HG03064 (cell line): ENCODE results near the gene GALT.

Experiments used
- ATAC-seq: cut with Tn5 transposase; IDR thresholded peaks from one replicate; pipeline ENCODE4 v1.9.1; 2021; ENCODE audit warnings: low read depth; ENCODE audit not compliant: unreplicated experiment

Gene GALT

DNA sequence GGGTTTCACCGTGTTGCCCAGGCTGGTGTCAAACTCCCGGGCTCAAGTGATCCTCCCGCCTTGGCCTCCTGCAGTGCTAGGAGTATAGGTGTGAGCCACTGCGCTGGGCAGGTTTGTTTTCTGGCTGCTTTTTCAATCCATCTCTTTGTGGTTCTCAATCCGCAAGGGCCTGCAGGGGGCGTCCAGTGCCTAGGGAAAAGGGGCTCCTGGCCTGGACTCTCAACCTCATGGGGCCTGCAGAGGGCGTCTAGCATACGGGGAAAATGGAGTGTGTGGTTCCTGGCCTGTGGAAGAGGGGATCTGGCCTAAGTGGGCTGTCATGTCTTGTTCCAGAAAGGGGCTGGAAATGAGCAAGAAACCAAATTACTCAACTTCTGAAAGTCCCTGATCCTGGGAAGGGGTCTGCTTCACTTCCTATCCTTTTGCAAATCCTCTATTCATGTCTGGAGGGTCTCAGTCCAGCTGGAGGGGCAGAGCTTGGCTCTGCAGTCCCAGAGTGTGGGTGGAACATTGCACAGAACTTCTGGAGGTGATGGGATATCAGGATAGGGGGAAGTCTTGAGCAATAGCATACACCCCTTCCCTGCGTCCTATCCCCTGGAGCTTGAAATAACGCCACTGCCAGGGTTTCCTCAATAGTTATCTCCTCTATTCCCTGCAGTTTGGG, 28.7 kb downstream of the GALT start:
- ATAC-seq: no peak

DNA sequence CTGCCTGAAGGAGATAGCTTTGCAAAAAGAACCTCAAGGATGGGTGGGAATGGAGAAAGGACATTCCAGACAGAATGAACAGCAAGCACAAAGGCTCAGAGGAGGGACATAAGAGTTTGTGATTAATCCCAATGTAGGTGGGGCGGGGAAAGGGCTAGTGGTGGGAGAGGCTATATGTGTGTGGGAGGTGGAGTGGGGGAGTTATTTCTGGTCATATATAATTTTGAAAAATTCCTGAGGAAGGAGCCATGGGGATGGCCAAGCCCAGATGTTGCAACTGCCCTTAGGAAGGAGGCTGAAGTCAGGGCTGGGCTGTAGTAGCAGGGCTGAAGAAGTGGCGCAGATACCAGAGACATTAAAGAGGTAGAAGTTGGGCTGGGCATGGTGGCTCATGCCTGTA, 29.4 kb downstream of the GALT start:
- ATAC-seq: no peak

DNA sequence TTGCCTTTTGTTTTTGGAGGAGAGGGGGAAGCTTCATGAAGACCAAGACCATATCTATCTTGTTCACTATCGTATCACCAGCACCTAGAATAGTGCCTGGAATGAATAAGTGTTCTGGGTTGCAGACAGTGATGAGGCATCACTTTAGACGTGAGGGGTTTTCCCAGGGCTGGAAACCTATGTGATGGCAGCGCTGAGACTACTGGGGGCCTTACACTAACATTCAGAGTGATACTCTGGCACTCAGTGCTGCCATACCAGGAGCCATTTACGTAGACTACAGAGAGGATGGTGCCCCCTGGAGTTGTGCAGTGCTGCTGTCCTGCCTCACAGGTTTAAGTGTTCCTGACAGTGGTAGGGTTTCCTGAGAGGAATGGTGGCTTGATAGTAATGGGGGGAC, 37.7 kb downstream of the GALT start:
- ATAC-seq: no peak

DNA sequence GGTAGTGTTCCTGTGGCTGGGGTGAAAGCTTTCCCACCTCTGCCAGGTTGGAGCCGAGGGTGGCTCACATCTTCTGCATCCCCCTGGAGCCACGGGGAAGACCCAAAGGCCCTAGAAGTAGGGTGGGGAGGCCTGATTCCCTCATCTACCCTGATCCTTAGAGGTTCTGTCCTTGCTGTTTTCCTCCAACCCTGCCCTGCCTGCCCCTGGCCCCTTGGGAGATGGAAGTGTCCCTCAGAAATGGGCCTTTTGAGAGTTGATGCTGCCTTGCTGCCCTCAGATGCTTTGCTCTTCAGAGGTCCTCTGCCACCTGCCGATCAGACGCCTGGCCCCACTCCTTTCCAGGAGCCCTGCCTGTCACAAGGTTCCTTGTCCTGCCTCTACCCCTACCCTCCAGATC, 38.3 kb downstream of the GALT start:
- ATAC-seq: no peak

DNA sequence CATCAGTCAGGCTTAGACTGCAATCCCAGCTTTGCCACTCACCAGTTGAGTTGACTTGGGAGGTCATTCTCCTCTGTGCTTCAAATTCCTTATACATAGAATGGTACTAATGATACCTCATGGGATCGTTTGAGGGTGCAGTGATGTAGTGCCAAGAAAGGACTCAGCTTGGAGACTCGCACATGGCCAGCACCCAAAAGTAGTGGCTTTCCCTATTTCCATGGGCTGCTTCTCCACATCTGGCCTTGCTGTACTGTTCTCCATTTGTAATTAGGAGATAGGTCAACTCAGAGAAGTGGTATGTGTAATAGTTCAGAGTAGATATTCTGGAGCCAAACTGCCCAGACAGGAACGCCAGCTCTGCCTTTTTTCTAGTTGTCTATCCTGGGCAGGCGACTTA, 39.1 kb downstream of the GALT start:
- ATAC-seq: no peak

DNA sequence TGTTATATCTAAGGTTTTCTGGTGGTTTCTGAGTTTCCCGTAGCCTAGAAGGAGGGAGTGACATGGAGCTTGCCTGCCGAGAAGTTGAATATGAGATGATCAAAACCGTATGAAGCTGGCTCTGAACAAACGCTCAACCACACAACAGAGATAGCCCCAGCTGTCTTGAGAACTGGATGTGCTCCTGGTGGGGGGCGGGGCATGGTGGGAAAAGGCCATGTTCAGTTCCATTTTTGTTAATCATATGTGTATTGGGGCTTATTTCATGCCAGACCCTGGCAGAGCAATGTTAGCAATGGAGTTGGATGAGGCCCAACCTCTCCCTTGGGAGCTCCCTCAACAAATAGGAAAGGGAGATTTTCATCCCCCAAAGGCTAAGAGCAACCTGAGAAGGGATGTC, 39.8 kb downstream of the GALT start:
- no peak for ATAC-seq

DNA sequence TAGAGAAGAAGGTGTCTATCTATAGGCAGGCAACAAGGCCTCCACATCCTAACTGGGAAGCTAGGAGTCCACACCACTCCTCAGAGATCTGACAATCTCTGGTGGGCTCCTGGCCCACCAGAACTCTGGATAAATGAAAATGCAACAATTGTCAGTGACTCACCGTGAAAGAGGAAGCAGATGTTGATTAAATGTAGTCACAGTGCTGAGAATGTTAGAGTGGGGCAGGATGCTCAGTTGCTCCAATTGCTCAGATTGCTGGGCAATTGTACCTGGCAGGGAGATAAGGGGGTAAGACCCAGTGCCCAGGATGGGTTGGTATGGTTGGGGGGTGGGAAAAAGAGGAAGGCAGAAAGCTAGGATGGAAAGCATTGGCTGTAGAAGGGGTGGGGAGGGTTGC, 40.3 kb downstream of the GALT start:
- ATAC-seq: no peak

DNA sequence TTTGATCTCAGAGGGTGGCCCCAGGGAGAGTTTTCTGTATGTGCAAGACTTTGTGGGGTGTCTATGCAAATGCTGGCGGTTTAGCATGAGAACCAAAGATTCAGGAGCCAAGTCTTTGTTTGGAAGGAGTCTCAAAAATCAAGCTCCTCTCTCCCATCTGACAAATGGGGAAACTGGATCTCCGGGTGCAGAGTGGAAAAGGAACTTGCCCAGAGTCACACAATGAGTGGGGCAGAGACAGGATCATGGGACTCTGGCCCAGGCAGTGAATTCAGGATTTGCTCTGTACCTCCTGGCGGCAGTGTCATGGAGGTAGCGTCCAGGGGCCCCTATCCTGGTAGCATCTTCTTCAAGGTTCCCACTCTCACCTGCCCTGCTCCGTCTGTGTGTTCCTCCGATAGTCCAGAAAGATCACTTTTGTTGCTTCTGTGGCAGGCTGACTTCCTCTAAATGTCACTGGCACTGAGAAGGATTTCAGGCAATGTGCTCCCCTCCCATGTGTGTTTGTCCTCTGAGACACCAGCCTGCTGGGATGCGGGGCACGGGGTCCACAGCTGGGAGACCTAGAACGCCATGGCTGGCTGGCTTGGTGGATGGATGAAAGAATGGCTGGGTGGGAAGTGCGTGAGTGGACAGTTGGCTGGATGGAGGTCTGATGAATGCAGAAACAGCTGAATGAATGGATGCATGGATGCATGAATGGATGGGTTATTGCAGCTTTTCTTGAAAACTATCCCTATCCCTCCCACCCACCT, 41.0 kb downstream of the GALT start:
- no peak for ATAC-seq

DNA sequence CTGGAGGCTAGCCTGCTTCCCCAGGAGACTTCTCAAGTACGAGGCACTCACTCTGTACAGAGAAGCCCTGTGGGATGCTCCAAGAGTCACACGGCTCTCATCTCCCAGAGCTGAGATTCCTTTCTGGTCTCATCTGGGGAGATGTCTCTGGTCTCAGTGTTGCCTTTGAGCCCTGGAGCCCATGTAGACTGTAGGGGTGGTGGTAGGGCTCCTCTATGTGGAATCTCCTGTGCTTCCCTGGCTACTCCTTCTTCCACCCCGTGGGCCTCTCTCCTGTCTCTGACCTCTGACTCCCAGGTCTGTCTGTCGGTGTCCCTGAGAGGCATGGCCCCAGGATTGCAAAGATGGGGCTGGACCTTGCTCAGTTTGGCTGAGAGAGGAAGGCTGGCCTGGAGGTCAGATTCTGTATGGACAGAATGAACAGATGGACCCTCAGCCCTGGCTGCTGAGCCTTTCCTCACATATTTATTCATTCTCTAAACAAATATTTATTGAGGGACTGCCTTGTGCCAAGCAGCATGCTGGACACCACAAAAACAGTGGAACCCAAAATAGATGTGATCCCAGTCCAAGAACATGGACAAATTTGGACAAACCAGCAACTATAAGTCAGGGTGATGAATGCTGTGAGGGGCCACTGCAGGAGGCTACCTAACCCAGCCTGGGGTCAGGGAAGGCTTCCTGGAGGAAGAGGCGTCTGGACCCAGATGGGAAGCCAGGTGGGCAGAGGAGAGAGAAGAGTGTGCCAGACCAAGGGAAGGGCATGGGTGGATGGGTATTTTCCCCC, 42.0 kb downstream of the GALT start:
- ATAC-seq: no peak

DNA sequence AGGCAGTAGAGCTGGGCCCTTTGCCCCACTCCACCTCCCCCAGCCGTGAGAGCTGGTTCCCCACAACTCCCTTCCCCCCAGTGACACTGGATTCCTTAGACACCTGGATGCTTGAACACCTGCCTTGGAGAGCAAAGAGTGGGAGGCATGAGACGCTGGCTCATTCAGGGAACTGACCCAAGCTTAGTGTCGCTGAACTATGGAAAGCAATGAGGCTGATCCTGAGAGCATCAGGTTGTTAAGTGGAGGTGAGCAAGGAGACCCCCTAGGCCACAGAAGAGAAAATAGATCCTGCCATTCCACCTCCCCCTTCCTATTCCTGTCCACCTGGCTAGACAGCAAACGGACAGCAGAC, 42.6 kb downstream of the GALT start:
- ATAC-seq: no peak

DNA sequence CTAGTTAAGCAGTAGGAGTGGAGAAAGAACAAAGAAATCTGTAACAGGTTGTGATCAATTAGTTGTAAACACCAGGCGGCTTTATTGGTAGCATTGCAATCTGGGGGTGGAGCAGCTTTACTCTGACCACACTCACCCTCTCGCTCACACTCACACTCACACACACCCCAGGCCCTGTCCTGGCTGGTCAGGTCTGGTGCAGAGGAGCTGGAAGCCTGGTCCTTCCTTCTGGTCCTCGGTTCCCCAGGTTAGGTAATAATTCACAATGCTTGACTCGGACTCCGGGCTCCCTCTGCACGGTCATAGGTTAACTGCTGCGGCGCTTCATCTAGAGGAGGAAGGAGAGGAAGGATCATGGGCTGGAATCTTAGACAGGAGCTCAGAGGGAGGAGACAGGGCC, 43.0 kb downstream of the GALT start:
- ATAC-seq: no peak

DNA sequence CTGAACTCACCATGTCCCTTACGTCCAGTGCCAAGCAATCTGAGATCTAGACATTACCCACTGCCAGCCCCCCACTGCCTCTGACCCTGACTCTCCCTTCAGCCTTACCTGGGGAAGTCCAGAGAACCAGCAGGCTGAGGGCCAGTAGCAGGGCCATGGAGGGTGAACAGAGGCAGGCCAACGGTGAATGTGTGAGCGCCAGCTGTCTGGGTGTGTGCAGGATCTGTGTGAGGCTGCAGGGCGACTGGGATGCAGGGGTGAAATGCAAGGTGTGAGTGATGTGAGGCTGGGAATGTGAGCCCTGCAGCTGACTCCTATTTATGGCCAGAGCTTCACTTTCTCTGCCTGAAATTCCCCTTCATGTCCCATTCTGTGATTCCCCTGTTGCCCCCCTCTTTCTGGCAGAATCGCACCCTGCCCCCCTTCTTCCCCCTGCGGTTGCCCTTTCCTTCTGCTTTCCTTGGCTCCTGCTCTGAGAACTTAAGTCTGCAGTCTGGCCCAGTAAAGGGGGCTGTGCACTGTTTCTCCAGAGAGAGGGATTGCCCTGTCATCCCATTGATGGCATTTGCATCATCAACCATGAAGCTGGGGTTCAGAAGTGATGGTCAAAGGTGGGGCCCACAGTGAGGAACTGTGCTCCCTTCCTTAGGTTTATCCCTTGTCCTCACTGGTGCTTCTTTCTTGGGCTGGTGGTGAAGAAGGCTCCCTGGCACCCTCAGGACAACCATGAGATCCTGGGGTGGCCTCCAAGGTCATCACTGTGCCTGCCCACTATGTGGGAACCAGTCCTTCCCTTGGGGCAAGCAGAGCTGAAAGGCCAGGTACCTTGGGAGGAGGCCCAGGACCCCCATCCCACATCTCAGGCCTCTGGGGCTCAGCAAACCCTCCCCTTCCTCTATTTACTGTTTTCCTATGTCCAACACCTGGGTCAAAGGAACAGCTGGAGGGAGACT, 44.8 kb downstream of the GALT start, which contains the start of gene CCL19:
TSS of gene CCL19 (minus strand) at position 294 of the 953 bp plus-strand sequence. CDS start at position 157, 137 bp downstream.
- no peak for ATAC-seq

DNA sequence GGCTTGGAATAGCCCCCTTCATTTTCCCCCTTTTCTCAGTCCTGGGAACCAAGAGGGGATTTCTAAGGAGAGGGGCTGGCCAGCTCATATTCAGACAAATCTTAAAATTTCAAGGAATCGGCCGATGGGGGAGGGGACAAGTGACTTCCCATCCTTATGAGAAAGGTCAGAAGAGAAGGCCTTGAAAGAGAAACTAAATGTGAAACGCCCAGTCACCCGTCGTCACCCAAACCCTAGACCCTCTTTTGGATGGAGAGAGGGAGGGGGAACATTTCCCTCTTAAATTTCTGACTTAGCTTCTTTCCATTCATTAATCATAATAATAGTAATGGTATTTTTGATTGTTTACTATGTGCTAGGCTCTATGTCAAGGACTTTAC, 45.5 kb downstream of the GALT start:
- ATAC-seq: no peak

DNA sequence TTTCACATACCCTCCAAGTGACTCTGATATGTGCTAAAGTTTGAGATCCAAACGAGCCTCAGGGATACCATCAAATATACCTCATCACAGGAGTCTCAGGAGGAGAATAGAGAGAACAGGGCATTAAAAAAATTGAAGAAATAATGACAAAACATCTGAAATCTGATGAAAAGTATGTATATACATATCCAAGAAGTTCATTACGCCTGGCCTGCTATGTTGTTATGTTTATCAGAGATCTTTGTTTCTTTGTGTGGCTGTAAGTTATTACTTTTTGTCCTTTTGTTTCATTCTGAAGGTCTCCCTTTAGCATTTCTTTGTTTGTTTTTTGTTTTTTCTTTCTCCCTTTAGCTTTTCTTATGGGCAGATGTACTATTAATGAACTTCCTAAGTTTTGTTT, 47.1 kb downstream of the GALT start:
- no peak for ATAC-seq

DNA sequence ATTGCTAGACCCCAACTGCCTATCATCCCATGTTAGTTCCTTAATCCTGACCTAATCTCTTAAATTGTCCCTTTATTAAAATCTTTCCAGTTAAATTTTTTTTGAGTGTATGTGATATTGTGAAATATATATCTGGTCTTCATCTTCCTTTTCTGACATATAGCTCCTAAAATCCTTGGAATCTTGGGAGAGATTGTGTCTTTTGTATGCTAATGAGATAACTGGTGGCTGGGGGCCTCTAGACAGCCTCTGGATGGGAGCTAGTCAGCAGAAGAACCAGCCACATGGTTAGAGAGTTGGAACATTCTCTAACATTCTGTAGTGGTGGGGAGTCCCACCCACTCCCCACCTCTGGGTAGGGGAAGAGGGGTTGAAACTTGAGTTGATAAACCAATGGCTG, 48.3 kb downstream of the GALT start:
- ATAC-seq: no peak
